Glutamatergic neuron (in vitro differentiated cells): ENCODE results near the gene TEX2. TPM values are rescaled to one million over a fixed set of nuclear protein-coding genes. Genes with fewer than 3 reads are reported as not detected.

Source experiments
- DNase-seq: peaks from one replicate; pipeline ENCODE4 v3.0.0; 2022
- H3K27ac Mint-ChIP-seq: one replicate; pipeline ENCODE4 v1.8.0; 2020; ENCODE audit warnings: mild to moderate bottlenecking, mixed read lengths, inconsistent platforms; ENCODE audit not compliant: unreplicated experiment
- H3K27me3 Mint-ChIP-seq: one replicate; pipeline ENCODE4 v1.8.0; 2020; ENCODE audit warnings: mild to moderate bottlenecking, moderate library complexity, mixed read lengths, inconsistent platforms; ENCODE audit not compliant: unreplicated experiment
- H3K36me3 Mint-ChIP-seq: one replicate; pipeline ENCODE4 v1.8.0; 2020; ENCODE audit warnings: mild to moderate bottlenecking, mixed read lengths, inconsistent platforms; ENCODE audit not compliant: unreplicated experiment
- H3K4me1 Mint-ChIP-seq: one replicate; pipeline ENCODE4 v1.8.0; 2020; ENCODE audit warnings: mild to moderate bottlenecking, low read depth, mixed read lengths, inconsistent platforms; ENCODE audit not compliant: unreplicated experiment
- H3K4me3 Mint-ChIP-seq: one replicate; pipeline ENCODE4 v1.8.0; 2020; ENCODE audit warnings: mild to moderate bottlenecking, mixed read lengths, inconsistent platforms; ENCODE audit not compliant: unreplicated experiment
- H3K9me3 Mint-ChIP-seq: one replicate; pipeline ENCODE4 v1.8.0; 2020; ENCODE audit warnings: mild to moderate bottlenecking, moderate library complexity, mixed read lengths, inconsistent platforms; ENCODE audit not compliant: unreplicated experiment
- total RNA-seq: library from RNA; stranded (reverse); fragmentation: NEBNext Ultra II Directional; extraction: Animal tissue kit (Norgen Biotek cat#: 25700); gene quantifications from one replicate; pipeline ENCODE4 v1.2.1, GENCODE V29; 2021; ENCODE audit not compliant: unreplicated experiment
- TF ChIP-seq, protein P1 (sequence below): fragments of 200-600 bp; sonication (generic); IDR thresholded peaks from one replicate; pipeline ENCODE4 v1.5.0; 2021; ENCODE audit not compliant: partially characterized antibody, unreplicated experiment

TEX2 gene
- total RNA-seq, 1 donor from 2014 or later = 11.7 TPM

DNA sequence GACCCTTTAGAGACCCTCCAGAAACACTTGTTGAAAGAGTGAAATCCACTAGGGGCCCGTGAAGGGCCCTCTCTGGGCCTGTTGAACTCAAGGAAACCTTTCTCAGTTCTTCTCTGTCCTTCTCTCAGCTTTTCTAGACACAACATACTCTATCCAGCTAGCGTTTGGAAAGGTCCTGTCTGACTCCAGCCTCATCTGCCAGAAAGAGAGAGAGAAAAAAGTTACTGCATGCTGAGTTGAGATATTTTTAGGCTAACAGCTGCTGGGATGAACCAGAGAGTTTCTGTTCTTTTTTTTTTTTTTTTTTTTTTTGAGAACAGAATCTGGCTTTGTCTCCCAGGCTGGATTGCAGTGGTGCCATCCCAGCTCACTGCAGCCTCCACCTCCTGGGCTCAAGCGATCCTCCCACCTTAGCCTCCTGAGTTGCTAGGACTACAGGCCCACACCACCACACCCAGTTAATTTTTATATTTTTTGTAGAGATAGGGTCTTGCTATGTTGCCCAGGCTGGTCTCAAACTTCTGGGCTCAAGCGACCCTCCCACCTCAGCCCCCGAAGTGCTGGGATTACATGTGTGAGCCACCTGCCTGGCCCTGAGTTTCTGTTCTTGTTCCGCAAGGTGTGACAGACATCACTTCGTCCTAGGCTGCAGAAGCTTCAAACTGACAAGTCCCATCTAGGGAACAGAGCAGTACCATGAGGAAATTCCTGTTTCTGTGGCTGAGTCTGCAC, 14.9 kb upstream of the TEX2 start:
- H3K9me3 Mint-ChIP-seq = peaks cover 2% of the 10 kb centered on the region
- no peak overlapping the region for H3K4me3 Mint-ChIP-seq
- no peaks in the 10 kb centered on the region for H3K36me3 Mint-ChIP-seq
- H3K4me1 Mint-ChIP-seq = peaks cover 3% of the 10 kb centered on the region
- TF ChIP-seq, protein P1, sequence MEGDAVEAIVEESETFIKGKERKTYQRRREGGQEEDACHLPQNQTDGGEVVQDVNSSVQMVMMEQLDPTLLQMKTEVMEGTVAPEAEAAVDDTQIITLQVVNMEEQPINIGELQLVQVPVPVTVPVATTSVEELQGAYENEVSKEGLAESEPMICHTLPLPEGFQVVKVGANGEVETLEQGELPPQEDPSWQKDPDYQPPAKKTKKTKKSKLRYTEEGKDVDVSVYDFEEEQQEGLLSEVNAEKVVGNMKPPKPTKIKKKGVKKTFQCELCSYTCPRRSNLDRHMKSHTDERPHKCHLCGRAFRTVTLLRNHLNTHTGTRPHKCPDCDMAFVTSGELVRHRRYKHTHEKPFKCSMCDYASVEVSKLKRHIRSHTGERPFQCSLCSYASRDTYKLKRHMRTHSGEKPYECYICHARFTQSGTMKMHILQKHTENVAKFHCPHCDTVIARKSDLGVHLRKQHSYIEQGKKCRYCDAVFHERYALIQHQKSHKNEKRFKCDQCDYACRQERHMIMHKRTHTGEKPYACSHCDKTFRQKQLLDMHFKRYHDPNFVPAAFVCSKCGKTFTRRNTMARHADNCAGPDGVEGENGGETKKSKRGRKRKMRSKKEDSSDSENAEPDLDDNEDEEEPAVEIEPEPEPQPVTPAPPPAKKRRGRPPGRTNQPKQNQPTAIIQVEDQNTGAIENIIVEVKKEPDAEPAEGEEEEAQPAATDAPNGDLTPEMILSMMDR = no peak
- H3K27ac Mint-ChIP-seq = no peak overlapping the region
- DNase-seq = no peak
- no peaks in the 10 kb centered on the region for H3K27me3 Mint-ChIP-seq

DNA sequence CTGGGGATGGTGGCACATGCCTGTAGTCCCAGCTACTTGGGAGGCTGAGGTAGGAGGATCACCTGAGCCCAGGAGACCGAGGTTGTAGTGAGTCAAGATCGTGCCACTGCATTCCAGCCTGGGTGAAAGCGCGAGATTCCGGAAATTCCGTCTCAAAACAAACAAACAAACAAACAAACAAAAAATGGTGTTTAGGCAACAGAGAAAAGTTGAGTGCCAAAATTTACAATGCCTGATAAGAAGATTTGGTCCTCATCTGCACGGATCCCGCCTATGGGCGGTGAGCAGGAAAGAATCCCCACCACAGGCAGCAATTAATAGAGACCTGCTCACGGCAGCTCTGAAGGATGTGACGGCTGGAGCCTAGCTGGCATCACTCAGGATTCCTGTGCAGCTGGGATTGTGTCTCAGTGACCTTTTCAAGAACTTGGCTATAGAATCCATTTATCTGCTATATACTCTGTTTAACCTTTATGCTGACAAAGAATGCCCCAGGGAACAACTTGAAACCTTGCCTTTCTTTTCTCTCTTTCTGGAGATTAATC, 14.0 kb upstream of the TEX2 start:
- TF ChIP-seq, protein P1 = no peak
- H3K36me3 Mint-ChIP-seq = no peaks in the 10 kb centered on the region
- no peaks in the 10 kb centered on the region for H3K4me1 Mint-ChIP-seq
- no peak overlapping the region for H3K4me3 Mint-ChIP-seq
- no peaks in the 10 kb centered on the region for H3K27me3 Mint-ChIP-seq
- DNase-seq = no peak
- peaks cover 3% of the 10 kb centered on the region for H3K9me3 Mint-ChIP-seq
- no peak overlapping the region for H3K27ac Mint-ChIP-seq

DNA sequence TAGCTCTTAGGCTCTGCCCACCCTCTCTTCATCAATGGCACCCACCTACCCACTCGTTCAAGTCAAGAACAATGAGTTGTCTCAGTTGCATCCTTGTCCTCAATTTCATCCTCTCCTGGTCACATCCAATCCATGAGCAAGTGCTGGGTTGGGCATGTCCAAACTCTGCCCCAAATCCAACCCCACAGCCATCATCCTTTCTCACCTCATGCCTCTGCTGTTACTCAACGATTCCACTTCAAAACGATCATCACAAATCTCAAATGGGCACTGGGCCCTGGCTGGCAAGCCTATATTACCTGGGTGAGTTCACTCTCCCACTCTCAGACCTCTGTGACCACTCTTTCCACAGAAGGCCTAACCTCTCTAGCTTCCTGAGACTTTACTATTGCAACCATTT, 12.0 kb upstream of the TEX2 start:
- no peaks in the 10 kb centered on the region for H3K36me3 Mint-ChIP-seq
- H3K4me3 Mint-ChIP-seq = no peak overlapping the region
- H3K27ac Mint-ChIP-seq = no peak overlapping the region
- H3K4me1 Mint-ChIP-seq = no peaks in the 10 kb centered on the region
- no peak for DNase-seq
- peaks cover 3% of the 10 kb centered on the region for H3K9me3 Mint-ChIP-seq
- H3K27me3 Mint-ChIP-seq = no peaks in the 10 kb centered on the region
- TF ChIP-seq, protein P1 = no peak

DNA sequence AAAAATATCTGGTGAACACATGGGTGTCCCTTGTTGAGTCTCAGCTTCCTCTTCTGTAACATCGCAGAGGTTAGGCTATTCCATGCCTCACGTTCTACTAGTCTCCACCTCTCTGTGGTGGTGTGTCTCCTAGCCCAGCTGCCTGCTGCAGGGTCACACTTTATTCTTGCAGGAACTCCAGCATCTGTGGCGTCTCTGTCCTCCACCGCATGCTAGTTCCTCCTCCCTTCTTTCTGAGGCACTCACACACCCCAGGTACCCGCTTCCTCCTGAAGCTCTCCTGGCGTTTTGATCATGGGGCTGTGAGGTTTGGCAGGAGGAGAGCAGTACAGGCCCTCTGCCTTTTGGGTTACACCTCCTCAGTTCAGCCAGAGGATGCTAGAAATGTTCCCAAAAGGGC, 9.9 kb upstream of the TEX2 start:
- no peak overlapping the region for H3K27ac Mint-ChIP-seq
- no peaks in the 10 kb centered on the region for H3K27me3 Mint-ChIP-seq
- H3K4me3 Mint-ChIP-seq = no peak overlapping the region
- no peaks in the 10 kb centered on the region for H3K36me3 Mint-ChIP-seq
- H3K9me3 Mint-ChIP-seq = peaks cover 3% of the 10 kb centered on the region
- DNase-seq = no peak
- no peaks in the 10 kb centered on the region for H3K4me1 Mint-ChIP-seq
- TF ChIP-seq, protein P1 = no peak

DNA sequence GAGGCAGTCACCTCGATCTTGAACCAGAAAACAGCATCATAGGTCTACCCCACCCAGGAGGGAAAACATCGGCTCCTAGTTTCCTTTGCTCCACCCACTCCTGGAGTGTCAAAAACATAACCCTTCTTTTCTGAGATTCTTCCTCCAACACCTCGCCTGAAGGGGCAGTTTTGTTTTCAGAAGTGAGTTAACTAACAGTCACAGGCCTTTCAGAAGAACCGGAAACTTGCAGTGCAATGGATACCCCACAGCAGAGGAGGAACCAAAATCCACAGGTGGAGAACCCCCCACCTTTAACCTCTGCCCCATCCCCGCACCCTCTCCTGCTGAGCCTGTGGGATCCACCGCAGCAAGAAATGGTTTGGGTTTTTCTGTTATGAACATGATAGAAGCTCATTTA, 7.8 kb upstream of the TEX2 start:
- no peak overlapping the region for H3K4me3 Mint-ChIP-seq
- peaks cover 1% of the 10 kb centered on the region for H3K9me3 Mint-ChIP-seq
- TF ChIP-seq, protein P1 = no peak
- no peaks in the 10 kb centered on the region for H3K27me3 Mint-ChIP-seq
- DNase-seq = no peak
- H3K4me1 Mint-ChIP-seq = no peaks in the 10 kb centered on the region
- H3K36me3 Mint-ChIP-seq = peaks cover 6% of the 10 kb centered on the region
- no peak overlapping the region for H3K27ac Mint-ChIP-seq
